ENCODE measurements around the gene DYRK2. TPM values are rescaled to one million over a fixed set of nuclear protein-coding genes. Genes with fewer than 3 reads are reported as not detected.

The DYRK2 gene
- total RNA-seq: 107 TPM

GRCh38 chr12:67648521-67649260 lies at the start of gene DYRK2:
TSS of gene DYRK2 (plus strand) at chr12:67648745. CDS start at chr12:67649134, 389 bp downstream.

All from parietal lobe (tissue), 1 donor.